ENCODE data around the gene ZSCAN16. TPM values are rescaled to one million over a fixed set of nuclear protein-coding genes. Genes with fewer than 3 reads are reported as not detected.
A peak's percentile ranks its signal among the peaks of the same experiment; 100 is the strongest.
"Not testable (repeated sequence)": the region's sequence is repeated elsewhere in the genome, so short reads cannot be mapped to it uniquely, and the experiment has no call there.

Gene ZSCAN16
- total RNA-seq, 1 donor from 2014 or later: 10.5 TPM

- no peak for TF ChIP-seq CTCF (IDR thresholded peaks at IDR 0.05; ENCODE audit: insufficient read depth, low read length, poor library complexity, severe bottlenecking)
- H3K4me3 ChIP-seq (ENCODE audit: low read depth, low read length): no peak overlapping the region
These were observed 41.5 kb upstream of the ZSCAN16 start for GRCh38 chr6:28082939-28083338.

GRCh38 chr6:28089054-28089453 lies 35.4 kb upstream of the ZSCAN16 start:
- Histone ChIP-seq H3K27me3 (ENCODE audit: control insufficient read depth, insufficient read depth, low read length) (no peaks in the 10 kb centered on the region), H3K36me3 (ENCODE audit: control insufficient read depth, insufficient read depth, low read length) (no peaks in the 10 kb centered on the region), H3K4me3 (ENCODE audit: low read depth, low read length) (no peak overlapping the region)
- DNase-seq (ENCODE audit: low read depth): no peak
- TF ChIP-seq CTCF (IDR thresholded peaks at IDR 0.05; ENCODE audit: insufficient read depth, low read length, poor library complexity, severe bottlenecking): no peak

More at GRCh38 chr6:28082939-28083338, 41.5 kb upstream of the ZSCAN16 start:
- Histone ChIP-seq H3K27me3 (ENCODE audit: control insufficient read depth, insufficient read depth, low read length) (no peaks in the 10 kb centered on the region), H3K36me3 (ENCODE audit: control insufficient read depth, insufficient read depth, low read length) (no peaks in the 10 kb centered on the region)
- no peak for DNase-seq (ENCODE audit: low read depth)

- no peak for TF ChIP-seq CTCF (IDR thresholded peaks at IDR 0.05; ENCODE audit: insufficient read depth, low read length, poor library complexity, severe bottlenecking)
- H3K4me3 ChIP-seq (ENCODE audit: low read depth, low read length): peak overlapping the region; percentile 16
- H3K36me3 ChIP-seq (ENCODE audit: control insufficient read depth, insufficient read depth, low read length): no peaks in the 10 kb centered on the region
- H3K27me3 ChIP-seq (ENCODE audit: control insufficient read depth, insufficient read depth, low read length): no peaks in the 10 kb centered on the region
- no peak for DNase-seq (ENCODE audit: low read depth)
These were observed 33.4 kb upstream of the ZSCAN16 start for GRCh38 chr6:28090917-28091586.

- H3K36me3 ChIP-seq (ENCODE audit: control insufficient read depth, insufficient read depth, low read length); DNase-seq (ENCODE audit: low read depth); H3K27me3 ChIP-seq (ENCODE audit: control insufficient read depth, insufficient read depth, low read length); H3K4me3 ChIP-seq (ENCODE audit: low read depth, low read length): not testable (repeated sequence)
These were observed 22.2 kb upstream of the ZSCAN16 start for GRCh38 chr6:28102222-28102621.

- H3K27me3 ChIP-seq (ENCODE audit: control insufficient read depth, insufficient read depth, low read length); DNase-seq (ENCODE audit: low read depth); H3K4me3 ChIP-seq (ENCODE audit: low read depth, low read length); H3K36me3 ChIP-seq (ENCODE audit: control insufficient read depth, insufficient read depth, low read length): not testable (repeated sequence)
These were observed 21.7 kb upstream of the ZSCAN16 start for GRCh38 chr6:28102699-28103098.

- Histone ChIP-seq H3K36me3 (ENCODE audit: control insufficient read depth, insufficient read depth, low read length) (no peaks in the 10 kb centered on the region), H3K4me3 (ENCODE audit: low read depth, low read length) (peak overlapping the region; percentile 56), H3K27me3 (ENCODE audit: control insufficient read depth, insufficient read depth, low read length) (no peaks in the 10 kb centered on the region)
- TF ChIP-seq CTCF (IDR thresholded peaks at IDR 0.05; ENCODE audit: insufficient read depth, low read length, poor library complexity, severe bottlenecking): peak; percentile 71
- no peak for DNase-seq (ENCODE audit: low read depth)
These were observed 19.8 kb upstream of the ZSCAN16 start for GRCh38 chr6:28104392-28105244.

Measured in kidney epithelial cell (primary cell).